Esophagus squamous epithelium (tissue), 5 donors: Measurements from ENCODE around the gene CHAD. TPM values are rescaled to one million over a fixed set of nuclear protein-coding genes. Genes with fewer than 3 reads are reported as not detected.
A peak's percentile ranks its signal among the peaks of the same experiment; 100 is the strongest.

Experiments
- DNase-seq: peaks from one replicate; lab custom pipeline; 2025; lab: John Stamatoyannopoulos, UW
- H3K27ac ChIP-seq, 4 donors: fragments of 200-600 bp; sonication (generic); one replicate each; pipeline ENCODE4 v1.5.1; 2016 to 2019; ENCODE audit warnings: mild to moderate bottlenecking in 1 of 4
- H3K27me3 ChIP-seq, 4 donors: fragments of 200-600 bp; sonication (generic); 1 replicate in 3 of 4; 2 replicates in 1 of 4; pipeline versions ENCODE4 v1.5.1 to v1.6.0; 2017 to 2021; ENCODE audit warnings: antibody characterized with exemption in 1 of 4
- H3K36me3 ChIP-seq, 3 donors: fragments of 200-600 bp; sonication (generic); one replicate each; pipeline ENCODE4 v1.5.1; 2016 to 2019
- H3K4me1 ChIP-seq, 3 donors: fragments of 200-600 bp; sonication (generic); one replicate each; pipeline ENCODE4 v1.5.1; 2017 to 2019
- H3K4me3 ChIP-seq, 4 donors: fragments of 200-600 bp; sonication (generic); 1 replicate in 3 of 4; 2 replicates in 1 of 4; pipeline ENCODE4 v1.5.1; 2016 to 2019; ENCODE audit warnings: mild to moderate bottlenecking in 2 of 4, moderate library complexity in 1 of 4
- H3K9me3 ChIP-seq, 3 donors: fragments of 200-600 bp; sonication (generic); one replicate each; pipeline ENCODE4 v1.5.1; 2016 to 2019
- POLR2A ChIP-seq, 4 donors: fragments of 450-650 bp; IDR thresholded peaks; one replicate each; pipeline ENCODE4 v1.6.1; 2017; ENCODE audit warnings: antibody characterized with exemption in 4 of 4, mild to moderate bottlenecking in 4 of 4, moderate library complexity in 3 of 4
- WGBS, 2 donors: methylation state at CpG; one replicate each; pipeline ENCODE4 v1.1.5; 2018; 5-methylcytosine and 5-hydroxymethylcytosine counted together
- intact Hi-C: fragments of 100-400 bp; cut with DNase I; formaldehyde crosslinking; loops from one replicate; pipeline ENCODE4 v1.15.0; 2022
- total RNA-seq, 4 donors: library from RNA; depleted of rRNA; stranded (reverse); fragments of >200 nt; gene quantifications; one replicate each; pipeline ENCODE4 v1.1.0, GENCODE V29; 2016
- TF ChIP-seq, protein P1 (sequence below), 6 experiments: fragments of 450-650 bp in 4 of 6; fragments of 200-600 bp in 2 of 6; sonication (generic) in 2 of 6; IDR thresholded peaks; one replicate each; pipeline ENCODE4 v1.5.1; 2016 to 2019; ENCODE audit warnings: antibody characterized with exemption in 6 of 6, mild to moderate bottlenecking in 4 of 6, moderate library complexity in 4 of 6
- donor health status: DM: yes; HTN: yes; CAD: no.

Gene CHAD
- total RNA-seq, 4 donors from 2014 or later = 0.19 to 0.80 TPM; not detected in 2

DNA sequence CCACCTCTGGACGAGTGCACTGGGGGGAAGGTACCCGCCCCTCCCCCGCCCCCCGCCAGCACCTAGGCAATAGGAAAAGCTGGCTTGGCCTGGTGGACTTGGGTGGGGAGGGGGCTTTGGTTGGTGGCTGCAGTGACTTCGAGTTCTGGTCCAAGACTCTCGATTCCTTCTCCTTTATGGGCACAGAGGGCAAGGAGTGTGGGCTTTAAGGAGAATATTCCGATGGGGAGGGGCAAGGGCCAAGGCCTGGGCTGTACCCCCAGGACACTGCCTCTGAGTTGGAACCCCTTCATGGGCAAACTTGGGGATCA is 42.3 kb downstream of the CHAD start:
- Histone ChIP-seq H3K27ac (peak overlapping the region; percentile 75 to 91 (median 88)), H3K9me3 (no peaks in the 10 kb centered on the region), H3K36me3 (no peaks in the 10 kb centered on the region), H3K4me3 (peak overlapping the region; percentile 42 to 87 (median 65)), H3K4me1 (peaks cover 23 to 89% (median 41%) of the 10 kb centered on the region in 3 donors), H3K27me3 (no peaks in the 10 kb centered on the region)
- 0% methylated on average over 2 of the region's 7 CpGs; no CpG with 5 or more reads in 1 of the 2 donors for WGBS, 2 donors
- no peak for DNase-seq
- TF ChIP-seq, protein P1, sequence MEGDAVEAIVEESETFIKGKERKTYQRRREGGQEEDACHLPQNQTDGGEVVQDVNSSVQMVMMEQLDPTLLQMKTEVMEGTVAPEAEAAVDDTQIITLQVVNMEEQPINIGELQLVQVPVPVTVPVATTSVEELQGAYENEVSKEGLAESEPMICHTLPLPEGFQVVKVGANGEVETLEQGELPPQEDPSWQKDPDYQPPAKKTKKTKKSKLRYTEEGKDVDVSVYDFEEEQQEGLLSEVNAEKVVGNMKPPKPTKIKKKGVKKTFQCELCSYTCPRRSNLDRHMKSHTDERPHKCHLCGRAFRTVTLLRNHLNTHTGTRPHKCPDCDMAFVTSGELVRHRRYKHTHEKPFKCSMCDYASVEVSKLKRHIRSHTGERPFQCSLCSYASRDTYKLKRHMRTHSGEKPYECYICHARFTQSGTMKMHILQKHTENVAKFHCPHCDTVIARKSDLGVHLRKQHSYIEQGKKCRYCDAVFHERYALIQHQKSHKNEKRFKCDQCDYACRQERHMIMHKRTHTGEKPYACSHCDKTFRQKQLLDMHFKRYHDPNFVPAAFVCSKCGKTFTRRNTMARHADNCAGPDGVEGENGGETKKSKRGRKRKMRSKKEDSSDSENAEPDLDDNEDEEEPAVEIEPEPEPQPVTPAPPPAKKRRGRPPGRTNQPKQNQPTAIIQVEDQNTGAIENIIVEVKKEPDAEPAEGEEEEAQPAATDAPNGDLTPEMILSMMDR (IDR thresholded peaks at IDR 0.05) = no peak
- TF ChIP-seq POLR2A (IDR thresholded peaks at IDR 0.05) = no peak
- intact Hi-C loops = no loop called here

DNA sequence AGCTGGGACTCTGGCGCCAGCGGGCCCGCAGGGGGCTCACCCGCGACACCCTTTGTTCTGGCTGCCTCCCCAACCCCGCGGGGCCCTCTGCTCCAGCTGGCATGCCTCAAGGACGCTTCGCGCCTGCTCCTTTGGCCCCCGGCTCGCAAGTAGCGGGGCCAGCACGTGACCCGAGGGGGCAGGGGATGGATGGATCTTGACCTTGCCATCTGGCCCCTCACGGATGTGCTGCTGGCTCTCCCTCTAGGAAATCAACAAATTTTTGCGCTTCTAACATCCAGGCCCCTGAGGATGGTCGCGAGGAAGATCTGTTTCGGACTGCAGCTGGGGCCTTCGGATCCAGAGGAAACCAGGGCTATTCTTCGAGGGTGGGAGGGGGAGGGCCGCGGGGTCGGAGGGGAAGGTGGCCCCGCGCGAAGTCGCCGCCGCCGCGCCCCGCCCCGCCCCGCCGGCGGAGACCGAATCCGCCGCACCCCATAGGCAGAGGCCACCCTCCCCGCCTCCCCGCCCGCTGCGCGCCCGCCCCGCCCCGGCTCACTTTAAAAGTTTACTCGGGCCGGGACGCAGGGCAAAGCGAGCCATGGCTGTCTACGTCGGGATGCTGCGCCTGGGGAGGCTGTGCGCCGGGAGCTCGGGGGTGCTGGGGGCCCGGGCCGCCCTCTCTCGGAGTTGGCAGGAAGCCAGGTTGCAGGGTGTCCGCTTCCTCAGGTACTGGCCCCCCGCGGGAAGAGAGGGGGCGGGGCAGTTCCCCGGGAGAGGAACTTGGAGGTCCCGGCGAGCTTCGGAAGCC is 42.8 kb downstream of the CHAD start, which contains the start of gene ACSF2:
ACSF2 (plus strand) TSS at position 537 of the 790 bp plus-strand sequence; CDS start at position 581, 44 bp downstream.
- Histone ChIP-seq H3K36me3 (no peaks in the 10 kb centered on the region), H3K27me3 (no peaks in the 10 kb centered on the region), H3K9me3 (no peaks in the 10 kb centered on the region), H3K4me1 (peaks cover 23 to 90% (median 41%) of the 10 kb centered on the region in 3 donors), H3K27ac (peak within 1 kb of the TSS; percentile 75 to 91 (median 88)), H3K4me3 (peak within 1 kb of the TSS; percentile 42 to 87 (median 65))
- TF ChIP-seq, protein P1 (IDR thresholded peaks at IDR 0.05) = no peak
- TF ChIP-seq POLR2A (IDR thresholded peaks at IDR 0.05) = peak in 2 of 4 donors; percentile 55 to 74
- WGBS, 2 donors = 0 to 1% methylated on average over 3 to 24 of the region's 70 CpGs
- peak; percentile 38 for DNase-seq
- intact Hi-C loops = no loop called here

DNA sequence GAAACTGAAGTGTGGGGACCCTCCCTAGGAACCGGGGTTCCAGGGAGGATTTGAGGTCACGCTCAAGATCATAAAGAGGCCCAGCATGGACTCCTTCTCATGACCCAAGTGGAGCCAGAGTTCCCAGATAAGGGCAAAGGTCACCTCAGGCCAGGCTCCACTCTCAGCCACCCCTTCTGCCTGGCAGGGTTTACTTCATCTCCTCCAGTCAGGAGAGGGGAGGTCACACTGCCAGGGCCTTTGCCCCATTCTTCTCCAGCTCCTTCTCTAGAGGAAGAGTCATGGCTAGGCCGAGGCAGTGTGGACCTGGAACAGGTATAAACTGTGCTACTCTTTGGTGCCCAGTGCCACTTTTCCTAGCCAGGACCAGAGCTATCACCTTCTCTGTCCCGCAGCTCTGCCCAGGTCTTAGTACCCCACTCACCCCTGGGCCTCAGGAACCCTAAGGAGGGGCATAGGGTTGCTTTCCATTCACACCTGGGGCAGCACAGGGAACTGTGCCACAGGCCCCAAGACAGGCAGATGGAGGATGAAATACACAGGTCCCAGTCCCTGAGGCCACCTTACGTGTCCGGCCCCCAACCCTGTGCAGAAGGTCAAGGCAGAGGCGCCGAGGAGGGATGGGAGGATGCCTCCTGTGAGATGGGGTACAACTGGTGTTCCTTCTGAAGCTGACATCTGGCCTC is 43.5 kb downstream of the CHAD start:
- H3K4me1 ChIP-seq = peaks cover 23 to 89% (median 41%) of the 10 kb centered on the region in 3 donors
- WGBS, 2 donors = 88 to 100% methylated on average over 3 to 7 of the region's 8 CpGs
- no peaks in the 10 kb centered on the region for H3K36me3 ChIP-seq
- peak overlapping the region; percentile 42 to 87 (median 65) for H3K4me3 ChIP-seq
- H3K9me3 ChIP-seq = no peaks in the 10 kb centered on the region
- DNase-seq = no peak
- intact Hi-C loops = no loop called here
- no peaks in the 10 kb centered on the region for H3K27me3 ChIP-seq
- no peak for TF ChIP-seq POLR2A (IDR thresholded peaks at IDR 0.05)
- TF ChIP-seq, protein P1 (IDR thresholded peaks at IDR 0.05) = no peak
- H3K27ac ChIP-seq = peak overlapping the region; percentile 75 to 91 (median 88)

DNA sequence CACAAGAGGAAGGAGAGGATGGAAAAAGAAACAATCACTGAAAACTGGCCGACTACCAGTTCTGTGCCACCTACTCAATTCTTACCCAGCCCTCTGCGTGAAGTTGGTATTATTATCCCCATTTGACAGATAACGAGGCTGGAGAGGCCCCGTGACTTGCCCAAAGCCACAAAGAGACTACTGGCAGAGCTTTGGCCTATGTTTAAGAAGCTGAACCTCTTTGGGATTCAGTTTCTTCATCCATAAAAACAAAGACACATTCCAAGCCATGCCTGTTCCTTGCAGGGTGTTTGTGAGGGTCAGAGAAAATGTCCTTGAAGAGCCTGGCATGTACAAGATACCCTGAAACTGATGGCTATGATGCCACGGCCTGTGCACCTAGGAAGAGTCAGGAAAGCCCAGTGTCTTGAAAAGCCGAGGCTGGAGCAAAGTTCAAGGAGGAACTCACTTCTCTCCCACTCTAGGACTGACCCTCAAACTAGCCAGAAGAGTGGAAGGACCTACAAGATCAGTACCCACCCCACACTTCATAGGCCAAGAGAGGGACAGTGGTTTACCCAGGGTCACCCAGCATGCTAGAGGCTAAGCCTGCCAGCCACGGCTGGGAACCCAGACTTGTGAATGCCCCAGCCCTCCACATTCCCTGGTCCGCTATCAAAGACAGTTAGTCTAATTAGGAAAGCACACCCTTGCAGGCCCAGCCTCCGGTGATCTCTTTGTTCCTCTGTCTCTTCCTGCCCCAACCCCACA is 44.3 kb downstream of the CHAD start:
- no peaks in the 10 kb centered on the region for H3K36me3 ChIP-seq
- H3K9me3 ChIP-seq = no peaks in the 10 kb centered on the region
- no peaks in the 10 kb centered on the region for H3K27me3 ChIP-seq
- no peak overlapping the region for H3K4me3 ChIP-seq
- peaks cover 23 to 82% (median 36%) of the 10 kb centered on the region in 3 donors for H3K4me1 ChIP-seq
- intact Hi-C loops = no loop called here
- no peak for DNase-seq
- H3K27ac ChIP-seq = peak overlapping the region in 3 of 4 donors; percentile 85 to 91 (median 90)
- TF ChIP-seq, protein P1 (IDR thresholded peaks at IDR 0.05) = no peak
- TF ChIP-seq POLR2A (IDR thresholded peaks at IDR 0.05) = no peak
- WGBS, 2 donors = 67 to 74% methylated on average over 6 to 8 of the region's 9 CpGs
